Upper lobe of left lung (tissue), 6 donors: ENCODE measurements around the gene UBE4A. TPM values are rescaled to one million over a fixed set of nuclear protein-coding genes. Genes with fewer than 3 reads are reported as not detected.
A peak's percentile ranks its signal among the peaks of the same experiment; 100 is the strongest.

ENCODE experiments used
- ATAC-seq, 2 donors: fragments of 200-7000 bp; cut with Tn5 transposase; one replicate each; pipeline ENCODE4 v1.9.1; 2022; ENCODE audit warnings: mild to moderate bottlenecking in 2 of 2, moderate library complexity in 2 of 2; ENCODE audit not compliant: low FRiP score in 2 of 2
- DNase-seq, 2 donors: peaks; one replicate each; pipeline ENCODE4 v3.0.0-alpha.2; 2019 to 2020
- H3K27ac ChIP-seq, 4 donors: fragments of 200-600 bp; sonication (generic); one replicate each; pipeline ENCODE4 v1.5.1; 2016 to 2019
- H3K27me3 ChIP-seq, 4 donors: fragments of 200-600 bp; sonication (generic); one replicate each; pipeline ENCODE4 v1.5.1; 2017 to 2019
- H3K36me3 ChIP-seq, 4 donors: fragments of 200-600 bp; sonication (generic); one replicate each; pipeline ENCODE4 v1.5.1; 2016 to 2019
- H3K4me1 ChIP-seq, 4 donors: fragments of 200-600 bp; sonication (generic); one replicate each; pipeline ENCODE4 v1.5.1; 2018 to 2019
- H3K4me3 ChIP-seq, 4 donors: fragments of 200-600 bp; sonication (generic); one replicate each; pipeline ENCODE4 v1.5.1; 2017 to 2019; ENCODE audit warnings: mild to moderate bottlenecking in 2 of 4, moderate library complexity in 1 of 4
- H3K9me3 ChIP-seq, 4 donors: fragments of 200-600 bp; sonication (generic); one replicate each; pipeline ENCODE4 v1.5.1; 2018 to 2019
- EP300 ChIP-seq, 4 donors: sonication (generic); formaldehyde crosslinking; IDR thresholded peaks; one replicate each; pipeline ENCODE4 v1.5.1; 2017; ENCODE audit warnings: antibody characterized with exemption in 4 of 4, control low read depth in 2 of 4
- POLR2A ChIP-seq, 4 donors: fragments of 450-650 bp; IDR thresholded peaks; one replicate each; pipeline ENCODE4 v1.5.1; 2016 to 2017; ENCODE audit warnings: antibody characterized with exemption in 4 of 4, mild to moderate bottlenecking in 2 of 4
- POLR2AphosphoS5 ChIP-seq, 2 donors: sonication (generic); formaldehyde crosslinking; IDR thresholded peaks; one replicate each; pipeline ENCODE4 v1.5.1; 2017; ENCODE audit warnings: antibody characterized with exemption in 2 of 2
- WGBS, 2 donors: methylation state at CpG; one replicate each; pipeline ENCODE4 v1.1.5; 2017 to 2018; 5-methylcytosine and 5-hydroxymethylcytosine counted together
- total RNA-seq, 6 donors: library from RNA; depleted of rRNA in 4 of 6; stranded (reverse); fragments of >200 nt in 4 of 6; gene quantifications; one replicate each; pipeline versions ENCODE4 v1.1.0 to v1.2.1, GENCODE V29; 2016 to 2021
- TF ChIP-seq, protein P1 (sequence below), 6 experiments: fragments of 450-650 bp in 4 of 6; fragments of 200-600 bp in 2 of 6; sonication (generic) in 2 of 6; IDR thresholded peaks; one replicate each; pipeline ENCODE4 v1.5.1; 2016 to 2019; ENCODE audit warnings: antibody characterized with exemption in 6 of 6
- donor health status: DM: no; HTN: no; CAD: no; lungs with moderate emphysema.
- donor health status: DM: no; HTN: yes; CAD: no; lungs with severe emphysema.

Gene UBE4A
- total RNA-seq, 6 donors from 2014 or later = 22.5 to 49.2 (median 38.2) TPM

DNA sequence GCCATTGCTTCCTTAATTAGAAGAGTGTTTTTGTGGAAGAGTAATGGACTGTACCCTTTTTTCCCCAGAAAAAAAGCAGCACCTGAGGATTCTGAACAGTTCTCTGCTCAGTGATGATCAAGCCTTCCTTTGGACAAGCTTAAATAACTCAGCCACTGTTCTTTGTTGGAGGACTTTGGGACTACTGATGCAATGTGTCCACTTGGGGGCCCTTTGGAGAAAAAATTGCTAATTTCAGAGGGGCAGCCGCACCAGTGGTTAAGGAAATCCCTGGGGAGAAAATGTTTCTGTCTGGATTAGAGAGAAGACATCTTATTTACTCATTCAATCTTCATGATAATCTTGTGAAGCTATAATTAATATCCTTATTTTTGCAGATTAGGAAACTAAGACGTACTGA is 71.6 kb downstream of the UBE4A start:
- ATAC-seq = no peak
- H3K36me3 ChIP-seq = no peaks in the 10 kb centered on the region
- TF ChIP-seq, protein P1, sequence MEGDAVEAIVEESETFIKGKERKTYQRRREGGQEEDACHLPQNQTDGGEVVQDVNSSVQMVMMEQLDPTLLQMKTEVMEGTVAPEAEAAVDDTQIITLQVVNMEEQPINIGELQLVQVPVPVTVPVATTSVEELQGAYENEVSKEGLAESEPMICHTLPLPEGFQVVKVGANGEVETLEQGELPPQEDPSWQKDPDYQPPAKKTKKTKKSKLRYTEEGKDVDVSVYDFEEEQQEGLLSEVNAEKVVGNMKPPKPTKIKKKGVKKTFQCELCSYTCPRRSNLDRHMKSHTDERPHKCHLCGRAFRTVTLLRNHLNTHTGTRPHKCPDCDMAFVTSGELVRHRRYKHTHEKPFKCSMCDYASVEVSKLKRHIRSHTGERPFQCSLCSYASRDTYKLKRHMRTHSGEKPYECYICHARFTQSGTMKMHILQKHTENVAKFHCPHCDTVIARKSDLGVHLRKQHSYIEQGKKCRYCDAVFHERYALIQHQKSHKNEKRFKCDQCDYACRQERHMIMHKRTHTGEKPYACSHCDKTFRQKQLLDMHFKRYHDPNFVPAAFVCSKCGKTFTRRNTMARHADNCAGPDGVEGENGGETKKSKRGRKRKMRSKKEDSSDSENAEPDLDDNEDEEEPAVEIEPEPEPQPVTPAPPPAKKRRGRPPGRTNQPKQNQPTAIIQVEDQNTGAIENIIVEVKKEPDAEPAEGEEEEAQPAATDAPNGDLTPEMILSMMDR (IDR thresholded peaks at IDR 0.05) = no peak
- no peak for TF ChIP-seq POLR2AphosphoS5 (IDR thresholded peaks at IDR 0.05)
- no peak for TF ChIP-seq EP300 (IDR thresholded peaks at IDR 0.05)
- TF ChIP-seq POLR2A (IDR thresholded peaks at IDR 0.05) = no peak
- peaks cover 7 to 15% (median 10%) of the 10 kb centered on the region in 4 donors for H3K4me1 ChIP-seq
- H3K4me3 ChIP-seq = no peak overlapping the region
- H3K27ac ChIP-seq = no peak overlapping the region
- DNase-seq = no peak
- H3K27me3 ChIP-seq = peaks cover 0 to under 1% (median under 1%) of the 10 kb centered on the region in 4 donors
- no peaks in the 10 kb centered on the region for H3K9me3 ChIP-seq
- 79 to 83% methylated on average over 2 of the region's 2 CpGs for WGBS, 2 donors

DNA sequence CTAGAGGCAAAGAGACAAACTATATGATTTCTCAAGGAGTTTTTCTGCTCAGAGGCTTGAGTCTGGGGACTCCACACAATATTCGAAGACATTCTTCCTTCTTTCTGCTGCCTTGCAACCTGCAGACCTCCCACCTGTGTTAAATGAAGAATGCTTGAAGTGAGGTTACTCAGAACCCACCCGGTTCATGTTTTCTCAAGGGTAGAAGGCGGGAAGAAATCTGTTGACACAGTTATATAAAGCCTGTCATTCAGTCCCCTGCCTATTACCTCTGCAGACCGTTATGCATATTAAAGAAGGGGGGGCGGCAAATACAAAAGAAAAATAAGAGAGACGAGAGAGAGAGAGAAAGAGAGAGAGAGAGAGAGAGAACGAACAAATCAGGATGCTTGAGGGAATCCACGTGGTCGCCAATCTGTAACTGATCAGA is 74.7 kb downstream of the UBE4A start:
- Histone ChIP-seq H3K9me3 (no peaks in the 10 kb centered on the region), H3K27ac (no peak overlapping the region), H3K27me3 (peaks cover 0 to 4% (median 2%) of the 10 kb centered on the region in 4 donors), H3K4me3 (peak overlapping the region in 3 of 4 donors; percentile 81 to 99 (median 94)), H3K36me3 (no peaks in the 10 kb centered on the region), H3K4me1 (peaks cover 21 to 34% (median 28%) of the 10 kb centered on the region in 4 donors)
- TF ChIP-seq, protein P1 (IDR thresholded peaks at IDR 0.05) = no peak
- TF ChIP-seq POLR2AphosphoS5 (IDR thresholded peaks at IDR 0.05) = no peak
- no peak for TF ChIP-seq EP300 (IDR thresholded peaks at IDR 0.05)
- TF ChIP-seq POLR2A (IDR thresholded peaks at IDR 0.05) = no peak
- DNase-seq (no peak), ATAC-seq (no peak)
- 3 to 5% methylated on average over 9 of the region's 9 CpGs for WGBS, 2 donors

DNA sequence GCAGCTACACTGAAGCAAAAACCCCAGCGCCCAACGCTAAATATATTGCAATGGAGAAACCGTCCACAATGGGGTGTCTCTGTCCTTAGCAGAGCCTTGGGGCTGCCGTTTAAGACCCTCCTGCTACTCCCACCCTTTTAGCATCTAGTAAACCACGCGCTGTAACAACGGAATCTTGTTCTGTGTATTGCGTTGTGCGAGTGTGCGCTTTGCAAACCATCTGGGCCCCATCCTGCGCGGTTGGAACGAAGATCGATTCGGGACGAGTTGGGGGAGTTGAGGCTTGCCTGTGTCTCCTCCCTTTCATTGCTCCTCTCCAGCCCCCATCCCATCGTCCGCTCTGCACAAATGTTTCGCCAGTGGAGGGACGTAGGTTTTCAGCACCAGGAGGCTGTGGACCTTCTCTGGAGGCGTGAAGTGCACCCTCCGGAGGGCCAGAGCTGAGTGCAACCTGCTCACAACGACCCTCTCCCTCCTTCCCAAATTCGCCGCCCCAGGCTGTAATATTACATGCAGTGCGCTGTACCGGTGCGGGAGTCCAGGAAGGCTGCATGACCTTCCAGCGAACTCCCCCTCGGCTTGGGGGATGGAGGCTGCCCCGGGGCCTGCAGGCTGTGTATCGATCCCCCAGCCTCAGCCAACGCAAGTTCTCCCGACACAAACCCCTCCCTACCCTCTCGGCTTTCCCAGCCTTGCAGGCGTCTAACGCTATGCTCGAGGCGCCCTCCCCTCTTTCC is 75.3 kb downstream of the UBE4A start:
- peak overlapping the region; percentile 73 to 99 (median 88) for H3K4me3 ChIP-seq
- WGBS, 2 donors = 0 to 2% methylated on average over 15 to 39 of the region's 39 CpGs
- peaks cover 27 to 39% (median 34%) of the 10 kb centered on the region in 4 donors for H3K4me1 ChIP-seq
- no peaks in the 10 kb centered on the region for H3K9me3 ChIP-seq
- no peak for ATAC-seq
- H3K27me3 ChIP-seq = peaks cover 0 to 4% (median 2%) of the 10 kb centered on the region in 4 donors
- H3K27ac ChIP-seq = peak overlapping the region; percentile 87 to 94 (median 90)
- no peak for TF ChIP-seq POLR2AphosphoS5 (IDR thresholded peaks at IDR 0.05)
- TF ChIP-seq, protein P1 (IDR thresholded peaks at IDR 0.05) = no peak
- TF ChIP-seq EP300 (IDR thresholded peaks at IDR 0.05) = no peak
- TF ChIP-seq POLR2A (IDR thresholded peaks at IDR 0.05) = no peak
- DNase-seq = peak; percentile 37 to 58
- H3K36me3 ChIP-seq = no peaks in the 10 kb centered on the region

DNA sequence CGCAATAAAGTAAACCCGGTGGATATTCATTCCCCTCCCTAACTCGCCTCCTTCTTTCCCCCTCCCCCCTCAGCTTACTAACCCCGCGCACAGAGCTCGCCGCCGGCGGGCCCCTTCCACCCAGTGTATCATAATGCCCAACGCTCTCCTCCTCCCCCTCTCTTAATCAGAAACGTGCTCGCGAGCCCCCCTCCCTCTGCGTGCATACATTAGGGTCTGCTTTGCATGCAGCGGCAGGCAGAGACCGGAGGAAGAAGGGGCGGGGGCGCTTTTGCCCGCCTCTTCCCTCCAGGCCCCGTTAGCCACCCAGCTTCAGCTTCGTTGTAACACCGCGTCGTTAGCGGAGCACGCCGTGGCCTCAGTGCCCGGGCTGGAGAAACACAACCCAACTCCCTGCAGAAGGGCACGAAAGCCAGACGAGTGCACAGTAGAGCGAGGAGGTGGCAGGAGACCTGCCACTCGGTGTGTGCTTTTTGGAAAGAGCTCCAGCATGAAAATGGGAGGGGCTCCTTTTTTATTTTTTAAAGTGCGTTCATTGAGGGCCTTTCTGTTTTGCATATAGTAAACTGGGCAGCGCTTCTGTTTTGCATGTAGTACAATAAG is 76.0 kb downstream of the UBE4A start:
- TF ChIP-seq, protein P1 (IDR thresholded peaks at IDR 0.05) = no peak
- TF ChIP-seq POLR2A (IDR thresholded peaks at IDR 0.05) = no peak
- no peak for TF ChIP-seq EP300 (IDR thresholded peaks at IDR 0.05)
- no peak for TF ChIP-seq POLR2AphosphoS5 (IDR thresholded peaks at IDR 0.05)

More for the DNA sequence above, 76.0 kb downstream of the UBE4A start:
- Histone ChIP-seq H3K27me3 (peaks cover 0 to 4% (median 2%) of the 10 kb centered on the region in 4 donors), H3K36me3 (no peaks in the 10 kb centered on the region), H3K9me3 (no peaks in the 10 kb centered on the region), H3K4me3 (peak overlapping the region; percentile 73 to 99 (median 88)), H3K27ac (peak overlapping the region; percentile 87 to 94 (median 90)), H3K4me1 (peaks cover 31 to 46% (median 39%) of the 10 kb centered on the region in 4 donors)
- DNase-seq (peak; percentile 63 to 83), ATAC-seq (peak; percentile 41 to 64)
- 0 to 1% methylated on average over 25 to 34 of the region's 34 CpGs for WGBS, 2 donors
